HFFc6 (cell line): ENCODE data around the gene AMIGO3. TPM values are rescaled to one million over a fixed set of nuclear protein-coding genes. Genes with fewer than 3 reads are reported as not detected.

Experiments used
- DNase-seq: peaks from one replicate; pipeline ENCODE4 v3.0.0-alpha.2; 2018
- H3K27ac Mint-ChIP-seq: 2 replicates; pipeline ENCODE4 v1.8.0; 2020; ENCODE audit warnings: mild to moderate bottlenecking, mixed read lengths
- H3K27me3 Mint-ChIP-seq: 2 replicates; pipeline ENCODE4 v1.8.0; 2021; ENCODE audit warnings: mild to moderate bottlenecking, moderate library complexity, mixed read lengths; ENCODE audit not compliant: insufficient read depth
- H3K36me3 Mint-ChIP-seq: 2 replicates; pipeline ENCODE4 v1.8.0; 2021; ENCODE audit warnings: low read depth, mixed read lengths
- H3K4me1 Mint-ChIP-seq: 2 replicates; pipeline ENCODE4 v1.8.0; 2020; ENCODE audit warnings: low read depth, mixed read lengths
- H3K4me3 Mint-ChIP-seq: 2 replicates; pipeline ENCODE4 v1.8.0; 2020; ENCODE audit warnings: mild to moderate bottlenecking, moderate library complexity, mixed read lengths
- H3K9me3 Mint-ChIP-seq: 2 replicates; pipeline ENCODE4 v1.8.0; 2020; ENCODE audit warnings: mild to moderate bottlenecking, mixed read lengths
- total RNA-seq, 6 experiments: library from RNA; stranded (reverse); fragmentation: NEBNext Ultra II Directional; extraction: Animal tissue kit (Norgen Biotek cat#: 25700); gene quantifications; 2 replicates in 1 of 6; 3 replicates in 5 of 6; pipeline ENCODE4 v1.2.3, GENCODE V29; 2021
- TF ChIP-seq, protein P1 (sequence below): fragments of 200-600 bp; sonication (generic); IDR thresholded peaks from 2 replicates; pipeline ENCODE4 v1.5.0; 2021; ENCODE audit warnings: antibody characterized with exemption, mild to moderate bottlenecking

AMIGO3 gene
- total RNA-seq, 6 experiments from 2014 or later: 0.43 to 0.61 TPM; not detected in 4

GRCh38 chr3:49707113-49707480, 12.4 kb downstream of the AMIGO3 start:
- H3K27me3 Mint-ChIP-seq: peaks cover 1% of the 10 kb centered on the region
- peaks cover 12% of the 10 kb centered on the region for H3K4me1 Mint-ChIP-seq
- no peak overlapping the region for H3K4me3 Mint-ChIP-seq
- DNase-seq: peak; percentile 47
- TF ChIP-seq, protein P1, sequence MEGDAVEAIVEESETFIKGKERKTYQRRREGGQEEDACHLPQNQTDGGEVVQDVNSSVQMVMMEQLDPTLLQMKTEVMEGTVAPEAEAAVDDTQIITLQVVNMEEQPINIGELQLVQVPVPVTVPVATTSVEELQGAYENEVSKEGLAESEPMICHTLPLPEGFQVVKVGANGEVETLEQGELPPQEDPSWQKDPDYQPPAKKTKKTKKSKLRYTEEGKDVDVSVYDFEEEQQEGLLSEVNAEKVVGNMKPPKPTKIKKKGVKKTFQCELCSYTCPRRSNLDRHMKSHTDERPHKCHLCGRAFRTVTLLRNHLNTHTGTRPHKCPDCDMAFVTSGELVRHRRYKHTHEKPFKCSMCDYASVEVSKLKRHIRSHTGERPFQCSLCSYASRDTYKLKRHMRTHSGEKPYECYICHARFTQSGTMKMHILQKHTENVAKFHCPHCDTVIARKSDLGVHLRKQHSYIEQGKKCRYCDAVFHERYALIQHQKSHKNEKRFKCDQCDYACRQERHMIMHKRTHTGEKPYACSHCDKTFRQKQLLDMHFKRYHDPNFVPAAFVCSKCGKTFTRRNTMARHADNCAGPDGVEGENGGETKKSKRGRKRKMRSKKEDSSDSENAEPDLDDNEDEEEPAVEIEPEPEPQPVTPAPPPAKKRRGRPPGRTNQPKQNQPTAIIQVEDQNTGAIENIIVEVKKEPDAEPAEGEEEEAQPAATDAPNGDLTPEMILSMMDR: no peak
- H3K9me3 Mint-ChIP-seq: no peaks in the 10 kb centered on the region
- H3K36me3 Mint-ChIP-seq: no peaks in the 10 kb centered on the region
- H3K27ac Mint-ChIP-seq: no peak overlapping the region

DNA sequence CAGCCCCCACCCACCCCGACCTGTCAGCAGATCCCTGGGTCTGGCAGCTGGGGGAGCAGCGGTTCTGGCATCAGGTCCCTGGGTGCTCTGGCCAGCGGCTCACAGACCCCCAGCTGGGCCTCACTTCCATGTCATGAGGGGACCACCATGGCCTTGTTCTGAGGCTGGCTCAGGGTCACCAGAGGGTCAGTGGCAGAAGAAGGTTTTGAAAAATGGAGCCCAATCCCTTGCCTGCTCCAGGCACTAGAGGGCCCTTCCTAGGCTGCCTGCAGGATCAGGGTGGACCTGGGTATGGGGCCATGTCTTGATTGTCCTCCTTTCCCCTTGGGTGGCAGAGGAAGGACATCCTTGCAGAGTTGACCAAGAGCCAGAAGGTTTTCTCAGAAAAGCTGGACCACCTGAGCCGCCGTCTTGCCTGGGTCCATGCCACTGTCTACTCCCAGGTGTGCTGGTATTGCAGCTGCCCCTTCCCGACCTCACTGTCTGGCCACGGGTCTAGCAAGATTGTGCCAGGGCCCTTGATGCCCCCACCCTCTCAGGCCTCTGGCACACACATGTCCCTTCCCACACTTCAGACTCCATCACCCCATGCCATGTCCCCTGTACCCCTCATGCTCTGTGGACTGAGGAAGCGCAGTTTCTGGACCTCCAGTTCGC, 12.9 kb downstream of the AMIGO3 start:
- Mint-ChIP-seq H3K4me3 (no peak overlapping the region), H3K36me3 (no peaks in the 10 kb centered on the region), H3K27me3 (peaks cover 1% of the 10 kb centered on the region), H3K4me1 (peaks cover 12% of the 10 kb centered on the region), H3K9me3 (no peaks in the 10 kb centered on the region), H3K27ac (no peak overlapping the region)
- DNase-seq: no peak
- TF ChIP-seq, protein P1: no peak

GRCh38 chr3:49705390-49705960, 14.0 kb downstream of the AMIGO3 start:
- peaks cover 1% of the 10 kb centered on the region for H3K27me3 Mint-ChIP-seq
- no peak overlapping the region for H3K27ac Mint-ChIP-seq
- peaks cover 12% of the 10 kb centered on the region for H3K4me1 Mint-ChIP-seq
- H3K36me3 Mint-ChIP-seq: no peaks in the 10 kb centered on the region
- H3K4me3 Mint-ChIP-seq: no peak overlapping the region
- H3K9me3 Mint-ChIP-seq: no peaks in the 10 kb centered on the region
- no peak for DNase-seq
- TF ChIP-seq, protein P1: no peak

DNA sequence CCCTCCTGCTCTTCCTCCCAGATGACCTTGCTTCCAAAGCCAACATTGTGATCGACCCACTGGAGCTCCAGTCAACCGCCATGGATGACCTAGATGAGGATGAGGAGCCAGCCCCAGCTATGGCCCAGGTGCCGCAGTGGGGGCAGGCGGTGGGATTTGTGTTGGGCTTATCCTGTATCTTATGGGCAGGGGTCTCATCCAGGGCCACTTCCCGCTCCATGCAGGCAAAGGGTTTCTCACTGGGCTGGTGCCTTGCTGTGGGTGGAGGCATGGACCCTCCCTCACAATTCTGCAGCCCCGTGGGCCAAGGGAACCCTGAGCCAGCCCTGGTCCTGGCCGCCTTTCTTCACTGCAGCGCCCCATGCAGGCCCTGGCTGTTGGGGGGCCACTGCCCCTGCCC, 14.9 kb downstream of the AMIGO3 start:
- H3K27ac Mint-ChIP-seq: no peak overlapping the region
- peaks cover 12% of the 10 kb centered on the region for H3K4me1 Mint-ChIP-seq
- TF ChIP-seq, protein P1: no peak
- no peak overlapping the region for H3K4me3 Mint-ChIP-seq
- H3K36me3 Mint-ChIP-seq: no peaks in the 10 kb centered on the region
- no peaks in the 10 kb centered on the region for H3K9me3 Mint-ChIP-seq
- DNase-seq: no peak
- H3K27me3 Mint-ChIP-seq: peaks cover 1% of the 10 kb centered on the region

GRCh38 chr3:49703956-49704355, 15.5 kb downstream of the AMIGO3 start:
- Mint-ChIP-seq H3K27ac (no peak overlapping the region), H3K4me1 (peaks cover 12% of the 10 kb centered on the region)

More at GRCh38 chr3:49703956-49704355, 15.5 kb downstream of the AMIGO3 start:
- no peaks in the 10 kb centered on the region for H3K9me3 Mint-ChIP-seq
- no peak for DNase-seq
- TF ChIP-seq, protein P1: no peak
- peaks cover 1% of the 10 kb centered on the region for H3K27me3 Mint-ChIP-seq
- no peak overlapping the region for H3K4me3 Mint-ChIP-seq
- no peaks in the 10 kb centered on the region for H3K36me3 Mint-ChIP-seq
